ENCODE measurements around the gene VANGL1.
A peak's percentile ranks its signal among the peaks of the same experiment; 100 is the strongest.

The VANGL1 gene

GRCh38 chr1:115650961-115651360, 9.2 kb downstream of the VANGL1 start:
- peaks cover 48% of the 10 kb centered on the region for H3K4me1 ChIP-seq (ENCODE audit: control insufficient read depth, low read depth, low read length)
- H2BK15ac ChIP-seq (replicated peaks; ENCODE audit: low read depth) = no peak overlapping the region
- H3K23ac ChIP-seq (ENCODE audit: low read length) = no peak overlapping the region
- peak; percentile 78 for DNase-seq
- peak overlapping the region; percentile 54 for H3K18ac ChIP-seq (ENCODE audit: low read length)
- peak overlapping the region; percentile 98 for H2BK5ac ChIP-seq (ENCODE audit: low read length)
- peak overlapping the region; percentile 90 for H3K4ac ChIP-seq (ENCODE audit: low read depth, low read length)
- peaks cover 23% of the 10 kb centered on the region for H3K79me1 ChIP-seq (ENCODE audit: low read length)
- H3K4me2 ChIP-seq (ENCODE audit: low read length) = no peak overlapping the region
- peaks cover 65% of the 10 kb centered on the region for H3K79me2 ChIP-seq (ENCODE audit: control insufficient read depth, insufficient read depth, low read length)
- H3K27me3 ChIP-seq (ENCODE audit: insufficient read depth, low read length, poor library complexity) = no peaks in the 10 kb centered on the region
- H3K56ac ChIP-seq (ENCODE audit: low read length) = peak overlapping the region; percentile 82
- H4K5ac ChIP-seq (ENCODE audit: low read length) = no peak overlapping the region
- H2BK120ac ChIP-seq (ENCODE audit: low read depth, low read length) = peak overlapping the region; percentile 7
- peak overlapping the region; percentile 84 for H2AK5ac ChIP-seq (ENCODE audit: low read length)
- no peak overlapping the region for H3K4me3 ChIP-seq (ENCODE audit: low read length)
- H4K8ac ChIP-seq (ENCODE audit: low read depth, low read length) = no peak overlapping the region
- WGBS (ENCODE audit: extremely low coverage, insufficient coverage, low lambda C conversion rate) = no CpG with 5 or more reads among the region's 3 CpGs
- H3K36me3 ChIP-seq (ENCODE audit: control insufficient read depth, insufficient read depth, low read length) = peaks cover 6% of the 10 kb centered on the region
- peak overlapping the region; percentile 72 for H3K27ac ChIP-seq (ENCODE audit: low read depth, low read length)
- H3K9ac ChIP-seq (ENCODE audit: low read length) = peak overlapping the region; percentile 50

- Histone ChIP-seq H3K79me2 (ENCODE audit: control insufficient read depth, insufficient read depth, low read length) (peaks cover 66% of the 10 kb centered on the region), H3K4me3 (ENCODE audit: low read length) (no peak overlapping the region), H3K27me3 (ENCODE audit: insufficient read depth, low read length, poor library complexity) (no peaks in the 10 kb centered on the region), H4K8ac (ENCODE audit: low read depth, low read length) (no peak overlapping the region), H3K23ac (ENCODE audit: low read length) (no peak overlapping the region), H2BK120ac (ENCODE audit: low read depth, low read length) (peak overlapping the region; percentile 7), H3K79me1 (ENCODE audit: low read length) (peaks cover 27% of the 10 kb centered on the region), H3K36me3 (ENCODE audit: control insufficient read depth, insufficient read depth, low read length) (peaks cover 6% of the 10 kb centered on the region), H3K27ac (ENCODE audit: low read depth, low read length) (peak overlapping the region; percentile 72), H2BK15ac (replicated peaks; ENCODE audit: low read depth) (no peak overlapping the region), H3K9ac (ENCODE audit: low read length) (peak overlapping the region; percentile 50), H4K5ac (ENCODE audit: low read length) (no peak overlapping the region), H3K56ac (ENCODE audit: low read length) (peak overlapping the region; percentile 82), H2BK5ac (ENCODE audit: low read length) (peak overlapping the region; percentile 98), H2AK5ac (ENCODE audit: low read length) (peak overlapping the region; percentile 25), H3K18ac (ENCODE audit: low read length) (peak overlapping the region; percentile 54), H3K4me1 (ENCODE audit: control insufficient read depth, low read depth, low read length) (peaks cover 45% of the 10 kb centered on the region), H3K4ac (ENCODE audit: low read depth, low read length) (peak overlapping the region; percentile 90), H3K4me2 (ENCODE audit: low read length) (no peak overlapping the region)
- no CpG with 5 or more reads among the region's 8 CpGs for WGBS (ENCODE audit: extremely low coverage, insufficient coverage, low lambda C conversion rate)
- DNase-seq = no peak
These were observed 9.6 kb downstream of the VANGL1 start for GRCh38 chr1:115651391-115651790.

- Histone ChIP-seq H3K79me1 (ENCODE audit: low read length) (peaks cover 32% of the 10 kb centered on the region), H3K4me3 (ENCODE audit: low read length) (no peak overlapping the region), H2BK5ac (ENCODE audit: low read length) (no peak overlapping the region)
These were observed 10.5 kb downstream of the VANGL1 start for GRCh38 chr1:115652236-115652788.

GRCh38 chr1:115654125-115654524, 12.4 kb downstream of the VANGL1 start:
- no peak overlapping the region for H4K8ac ChIP-seq (ENCODE audit: low read depth, low read length)
- H2AK5ac ChIP-seq (ENCODE audit: low read length) = no peak overlapping the region
- no peak overlapping the region for H3K27ac ChIP-seq (ENCODE audit: low read depth, low read length)
- WGBS (ENCODE audit: extremely low coverage, insufficient coverage, low lambda C conversion rate) = no CpG with 5 or more reads among the region's 3 CpGs
- H3K56ac ChIP-seq (ENCODE audit: low read length) = peak overlapping the region; percentile 57
- peak overlapping the region; percentile 60 for H3K18ac ChIP-seq (ENCODE audit: low read length)
- peaks cover 34% of the 10 kb centered on the region for H3K79me1 ChIP-seq (ENCODE audit: low read length)
- H3K4me3 ChIP-seq (ENCODE audit: low read length) = no peak overlapping the region
- H3K4ac ChIP-seq (ENCODE audit: low read depth, low read length) = peak overlapping the region; percentile 10
- H3K4me2 ChIP-seq (ENCODE audit: low read length) = no peak overlapping the region
- H2BK15ac ChIP-seq (replicated peaks; ENCODE audit: low read depth) = no peak overlapping the region
- H3K23ac ChIP-seq (ENCODE audit: low read length) = peak overlapping the region; percentile 49
- peaks cover 24% of the 10 kb centered on the region for H3K4me1 ChIP-seq (ENCODE audit: control insufficient read depth, low read depth, low read length)
- DNase-seq = no peak
- no peak overlapping the region for H3K9ac ChIP-seq (ENCODE audit: low read length)
- peaks cover 7% of the 10 kb centered on the region for H3K36me3 ChIP-seq (ENCODE audit: control insufficient read depth, insufficient read depth, low read length)
- no peak overlapping the region for H2BK120ac ChIP-seq (ENCODE audit: low read depth, low read length)
- peaks cover 72% of the 10 kb centered on the region for H3K79me2 ChIP-seq (ENCODE audit: control insufficient read depth, insufficient read depth, low read length)
- no peak overlapping the region for H4K5ac ChIP-seq (ENCODE audit: low read length)
- H2BK5ac ChIP-seq (ENCODE audit: low read length) = no peak overlapping the region
- H3K27me3 ChIP-seq (ENCODE audit: insufficient read depth, low read length, poor library complexity) = no peaks in the 10 kb centered on the region

More at GRCh38 chr1:115652236-115652788, 10.5 kb downstream of the VANGL1 start:
- no peak overlapping the region for H4K8ac ChIP-seq (ENCODE audit: low read depth, low read length)
- H4K5ac ChIP-seq (ENCODE audit: low read length) = no peak overlapping the region
- no peak overlapping the region for H3K4ac ChIP-seq (ENCODE audit: low read depth, low read length)
- no peak overlapping the region for H2AK5ac ChIP-seq (ENCODE audit: low read length)
- no peak overlapping the region for H3K23ac ChIP-seq (ENCODE audit: low read length)
- H3K79me2 ChIP-seq (ENCODE audit: control insufficient read depth, insufficient read depth, low read length) = peaks cover 68% of the 10 kb centered on the region
- peaks cover 6% of the 10 kb centered on the region for H3K36me3 ChIP-seq (ENCODE audit: control insufficient read depth, insufficient read depth, low read length)
- H3K4me1 ChIP-seq (ENCODE audit: control insufficient read depth, low read depth, low read length) = peaks cover 41% of the 10 kb centered on the region
- no peak overlapping the region for H2BK120ac ChIP-seq (ENCODE audit: low read depth, low read length)
- no CpG with 5 or more reads among the region's 2 CpGs for WGBS (ENCODE audit: extremely low coverage, insufficient coverage, low lambda C conversion rate)
- H3K18ac ChIP-seq (ENCODE audit: low read length) = no peak overlapping the region
- H3K27me3 ChIP-seq (ENCODE audit: insufficient read depth, low read length, poor library complexity) = no peaks in the 10 kb centered on the region
- H3K4me2 ChIP-seq (ENCODE audit: low read length) = no peak overlapping the region
- H3K27ac ChIP-seq (ENCODE audit: low read depth, low read length) = no peak overlapping the region
- H3K56ac ChIP-seq (ENCODE audit: low read length) = peak overlapping the region; percentile 27
- H3K9ac ChIP-seq (ENCODE audit: low read length) = no peak overlapping the region
- no peak for DNase-seq
- no peak overlapping the region for H2BK15ac ChIP-seq (replicated peaks; ENCODE audit: low read depth)

- H3K79me2 ChIP-seq (ENCODE audit: control insufficient read depth, insufficient read depth, low read length) = peaks cover 74% of the 10 kb centered on the region
- no peak overlapping the region for H2BK5ac ChIP-seq (ENCODE audit: low read length)
- no peak overlapping the region for H4K5ac ChIP-seq (ENCODE audit: low read length)
- DNase-seq = peak; percentile 57
- H3K27ac ChIP-seq (ENCODE audit: low read depth, low read length) = peak overlapping the region; percentile 48
- no peak overlapping the region for H2BK15ac ChIP-seq (replicated peaks; ENCODE audit: low read depth)
- H3K9ac ChIP-seq (ENCODE audit: low read length) = peak overlapping the region; percentile 2
- H3K4me2 ChIP-seq (ENCODE audit: low read length) = no peak overlapping the region
- H3K27me3 ChIP-seq (ENCODE audit: insufficient read depth, low read length, poor library complexity) = no peaks in the 10 kb centered on the region
- peak overlapping the region; percentile 82 for H3K18ac ChIP-seq (ENCODE audit: low read length)
- H3K4me1 ChIP-seq (ENCODE audit: control insufficient read depth, low read depth, low read length) = peaks cover 21% of the 10 kb centered on the region
- peak overlapping the region; percentile 43 for H4K8ac ChIP-seq (ENCODE audit: low read depth, low read length)
- peak overlapping the region; percentile 17 for H3K56ac ChIP-seq (ENCODE audit: low read length)
- H3K79me1 ChIP-seq (ENCODE audit: low read length) = peaks cover 37% of the 10 kb centered on the region
- no CpG with 5 or more reads among the region's 14 CpGs for WGBS (ENCODE audit: extremely low coverage, insufficient coverage, low lambda C conversion rate)
- H3K4ac ChIP-seq (ENCODE audit: low read depth, low read length) = no peak overlapping the region
- no peak overlapping the region for H3K23ac ChIP-seq (ENCODE audit: low read length)
- H3K4me3 ChIP-seq (ENCODE audit: low read length) = no peak overlapping the region
- H3K36me3 ChIP-seq (ENCODE audit: control insufficient read depth, insufficient read depth, low read length) = peaks cover 7% of the 10 kb centered on the region
- no peak overlapping the region for H2BK120ac ChIP-seq (ENCODE audit: low read depth, low read length)
- no peak overlapping the region for H2AK5ac ChIP-seq (ENCODE audit: low read length)
These were observed 13.0 kb downstream of the VANGL1 start for GRCh38 chr1:115654663-115655305.

Data from mesendoderm (in vitro differentiated cells).